H7 (cell line): Measurements from ENCODE around the gene MMD. TPM values are rescaled to one million over a fixed set of nuclear protein-coding genes. Genes with fewer than 3 reads are reported as not detected.

ENCODE experiments used
- DNase-seq: peaks from one replicate; pipeline ENCODE4 v3.0.0; 2012
- H3K27me3 ChIP-seq: 2 replicates; pipeline ENCODE4 v1.6.0; 2011; ENCODE audit warnings: mild to moderate bottlenecking, low read length; ENCODE audit not compliant: control insufficient read depth, insufficient read depth
- H3K36me3 ChIP-seq: replicated peaks from 2 replicates; pipeline ENCODE4 v1.5.1; 2011; ENCODE audit warnings: low read length; ENCODE audit not compliant: control insufficient read depth, insufficient read depth
- H3K4me3 ChIP-seq: 2 replicates; pipeline ENCODE4 v1.5.1; 2011; ENCODE audit warnings: low read depth, mild to moderate bottlenecking, control low read depth, low read length, moderate library complexity; ENCODE audit not compliant: insufficient read depth
- total RNA-seq: library from RNA; depleted of rRNA; stranded (reverse); fragments of >200 nt; shearing (Covaris generic); gene quantifications from 2 replicates; pipeline ENCODE4 v1.2.3, GENCODE V29; 2014; rRNA removed

The MMD gene
- total RNA-seq, 1 experiment from 2014 or later = 57.0 TPM

DNA sequence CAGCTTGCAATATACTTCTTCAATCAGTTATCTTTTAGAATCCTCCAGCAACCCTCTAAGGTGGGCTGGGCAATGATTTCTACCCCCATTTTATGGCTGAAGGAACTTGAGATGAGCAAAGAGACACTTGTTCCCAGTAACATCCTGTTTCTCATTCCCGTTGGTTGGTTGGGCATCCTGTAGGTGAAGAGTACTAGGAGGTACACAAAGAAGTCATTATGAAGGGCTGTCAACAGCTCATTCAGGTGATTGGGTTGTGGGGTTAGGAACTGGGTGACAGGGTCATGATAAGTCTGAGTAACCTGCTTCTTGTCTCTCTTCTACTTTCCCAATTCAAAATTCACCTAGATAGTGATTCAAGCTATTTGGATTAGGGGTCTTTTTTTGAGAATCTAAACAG, 76.5 kb downstream of the MMD start:
- DNase-seq = no peak
- Histone ChIP-seq H3K36me3 (no peaks in the 10 kb centered on the region), H3K4me3 (no peak overlapping the region), H3K27me3 (no peaks in the 10 kb centered on the region)

DNA sequence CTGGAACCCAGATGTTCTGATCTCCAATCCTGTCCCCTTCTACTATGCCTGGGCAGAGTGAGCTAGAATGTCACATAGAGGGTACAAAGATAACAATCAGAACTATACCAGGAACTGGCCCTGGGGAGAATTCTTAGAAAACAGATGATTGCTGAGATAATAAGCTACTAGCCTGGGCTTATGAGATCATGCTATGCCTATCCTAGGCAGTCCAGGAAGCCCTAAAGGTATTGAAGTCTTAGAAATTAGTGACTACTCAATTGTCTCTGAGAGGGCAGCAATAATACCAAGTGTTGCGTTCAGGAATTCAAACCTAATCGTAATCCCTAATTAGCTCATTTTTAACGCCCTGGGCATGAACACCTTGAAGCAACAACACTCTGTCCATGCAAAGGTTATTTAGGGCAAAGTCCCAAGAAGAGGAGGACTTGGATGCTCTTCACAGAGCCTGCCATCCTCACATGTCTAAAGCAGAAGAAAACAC, 77.1 kb downstream of the MMD start:
- Histone ChIP-seq H3K27me3 (no peaks in the 10 kb centered on the region), H3K36me3 (no peaks in the 10 kb centered on the region), H3K4me3 (no peak overlapping the region)
- DNase-seq = no peak

DNA sequence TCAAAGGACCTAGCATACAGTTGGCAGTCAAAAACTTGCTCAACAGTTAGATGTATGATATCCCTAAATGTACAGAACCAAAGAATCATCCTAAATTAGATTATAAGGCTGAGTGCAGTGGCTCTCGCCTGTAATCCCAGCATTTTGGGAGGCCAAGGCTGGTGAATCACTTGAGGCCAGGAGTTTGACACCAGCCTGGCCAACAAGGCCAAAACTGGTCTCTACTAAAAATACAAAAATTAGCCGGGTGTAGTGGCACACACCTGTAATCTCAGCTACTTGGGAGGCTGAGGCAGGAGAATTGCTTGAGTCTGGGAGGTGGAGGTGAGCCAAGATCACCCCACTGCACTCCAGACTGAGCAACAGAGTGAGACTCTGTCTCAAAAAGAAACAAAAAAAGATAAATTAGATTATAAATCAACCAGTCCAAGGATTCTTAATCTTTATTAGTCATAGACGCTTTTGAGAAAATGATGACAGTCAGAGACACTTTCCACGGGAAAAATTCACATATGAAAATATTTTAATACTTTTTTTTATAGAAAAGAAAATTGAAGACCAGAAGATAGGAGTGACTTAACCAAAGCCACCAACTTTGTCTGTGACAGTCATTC, 77.6 kb downstream of the MMD start:
- Histone ChIP-seq H3K4me3 (no peak overlapping the region), H3K36me3 (no peaks in the 10 kb centered on the region), H3K27me3 (no peaks in the 10 kb centered on the region)
- DNase-seq = no peak

DNA sequence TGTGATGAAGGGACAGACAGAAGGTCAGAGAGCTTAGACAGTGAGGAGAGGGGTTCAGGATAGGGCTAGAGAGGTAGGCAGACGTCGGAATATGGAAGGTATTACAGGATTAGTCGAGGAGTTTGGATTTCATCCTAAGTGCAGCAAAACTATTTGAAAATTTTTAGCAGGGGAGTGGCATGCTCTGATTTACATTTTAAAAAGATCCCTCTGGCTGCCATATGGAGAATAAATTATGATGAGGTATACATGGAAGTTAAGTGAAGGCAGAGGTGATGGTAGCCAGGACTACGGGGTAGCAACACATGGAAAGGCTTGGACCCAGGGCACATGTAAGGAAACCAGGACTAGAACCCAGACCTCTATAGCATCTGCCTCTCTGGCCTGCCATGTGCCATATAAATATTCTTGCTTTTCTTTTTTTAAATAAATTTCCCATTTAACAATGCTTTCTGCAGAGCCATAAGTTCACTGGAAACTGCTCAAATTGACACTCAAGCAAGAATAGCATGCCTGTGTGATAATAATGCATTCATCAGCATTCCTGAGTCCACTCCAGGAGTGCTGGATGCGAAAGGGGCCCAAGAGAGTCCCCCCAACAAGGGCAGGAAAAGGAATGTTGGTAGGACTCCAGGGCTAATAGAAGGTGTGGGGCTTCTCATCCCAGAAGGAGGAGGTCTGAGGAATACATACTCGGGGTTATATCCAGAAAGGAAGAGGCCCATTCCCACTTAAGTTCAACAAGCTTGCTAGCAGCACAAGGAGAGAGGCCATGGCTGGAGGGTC, 78.6 kb downstream of the MMD start:
- Histone ChIP-seq H3K27me3 (no peaks in the 10 kb centered on the region), H3K36me3 (no peaks in the 10 kb centered on the region), H3K4me3 (no peak overlapping the region)
- no peak for DNase-seq

Other genes starting within 250 kb of the MMD start
- gene HLF, start 156.9 kb downstream of the MMD start, total RNA-seq = 0.22 and 0.55 TPM in 2 replicates
- gene SMIM36, start 89.6 kb upstream of the MMD start, total RNA-seq = not detected in 2 replicates